ENCODE measurements around the gene FBXL2. TPM values are rescaled to one million over a fixed set of nuclear protein-coding genes. Genes with fewer than 3 reads are reported as not detected.
A peak's percentile ranks its signal among the peaks of the same experiment; 100 is the strongest.

FBXL2 gene, protein sequence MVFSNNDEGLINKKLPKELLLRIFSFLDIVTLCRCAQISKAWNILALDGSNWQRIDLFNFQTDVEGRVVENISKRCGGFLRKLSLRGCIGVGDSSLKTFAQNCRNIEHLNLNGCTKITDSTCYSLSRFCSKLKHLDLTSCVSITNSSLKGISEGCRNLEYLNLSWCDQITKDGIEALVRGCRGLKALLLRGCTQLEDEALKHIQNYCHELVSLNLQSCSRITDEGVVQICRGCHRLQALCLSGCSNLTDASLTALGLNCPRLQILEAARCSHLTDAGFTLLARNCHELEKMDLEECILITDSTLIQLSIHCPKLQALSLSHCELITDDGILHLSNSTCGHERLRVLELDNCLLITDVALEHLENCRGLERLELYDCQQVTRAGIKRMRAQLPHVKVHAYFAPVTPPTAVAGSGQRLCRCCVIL
- 70.8 TPM for total RNA-seq

DNA sequence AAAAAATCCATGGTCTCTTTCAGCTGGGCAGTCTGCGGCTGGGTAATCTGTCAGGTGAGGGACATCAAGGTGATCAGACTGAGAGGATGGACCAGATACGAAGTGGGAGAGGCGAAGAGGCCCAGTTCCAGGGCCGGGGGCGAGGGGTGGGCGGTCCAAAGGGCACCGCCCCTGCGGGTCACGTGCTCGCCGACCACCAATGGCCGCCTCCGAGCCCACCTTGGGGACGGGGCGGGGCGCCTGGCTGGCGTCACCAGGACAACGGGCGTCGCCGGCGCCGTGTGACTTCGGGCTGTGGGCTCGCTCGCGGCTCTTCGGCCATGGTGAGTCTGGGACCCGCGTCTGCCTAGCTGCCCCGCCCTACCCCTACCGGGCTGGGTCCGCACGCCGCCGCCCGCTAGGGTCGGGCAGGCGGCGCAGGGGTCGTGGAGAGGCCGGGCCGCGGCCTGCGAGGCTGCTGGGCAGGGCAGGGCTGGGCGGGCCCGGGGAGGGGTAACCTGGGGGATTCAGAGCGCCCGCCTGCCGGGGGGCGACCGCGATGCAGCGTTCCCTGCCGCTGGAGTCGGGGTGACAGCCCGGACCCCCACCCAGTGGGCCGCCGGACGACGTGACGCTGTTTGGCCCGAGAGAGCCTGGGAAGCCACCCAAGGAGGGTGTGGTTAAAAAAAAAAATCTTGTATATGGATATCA is at the start of gene FBXL2:
Gene FBXL2, plus strand, starts transcription at position 250 of the 690 bp plus-strand sequence. Its CDS starts 71 bp downstream, at position 321.
- DNase-seq = peak; percentile 47

DNA sequence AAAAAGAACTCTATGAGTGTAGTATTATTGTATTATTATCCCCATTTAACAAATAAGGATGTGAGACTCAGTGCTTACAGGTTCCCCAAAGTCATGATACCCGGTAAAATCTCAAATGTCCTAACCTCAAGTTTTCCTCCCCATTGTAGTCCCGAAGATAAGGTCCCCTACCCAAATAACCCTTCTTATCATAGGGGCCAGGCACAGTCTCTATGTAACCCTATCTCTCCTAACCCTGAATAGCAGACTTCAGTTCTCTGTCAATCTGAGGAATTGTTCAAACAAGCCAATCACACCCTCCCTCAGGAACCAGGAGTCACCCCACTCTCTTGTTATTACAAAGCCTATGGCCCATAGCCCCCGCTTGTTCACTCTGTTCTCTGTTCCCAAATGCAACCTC is 48.2 kb upstream of the FBXL2 start:
- DNase-seq = no peak

DNA sequence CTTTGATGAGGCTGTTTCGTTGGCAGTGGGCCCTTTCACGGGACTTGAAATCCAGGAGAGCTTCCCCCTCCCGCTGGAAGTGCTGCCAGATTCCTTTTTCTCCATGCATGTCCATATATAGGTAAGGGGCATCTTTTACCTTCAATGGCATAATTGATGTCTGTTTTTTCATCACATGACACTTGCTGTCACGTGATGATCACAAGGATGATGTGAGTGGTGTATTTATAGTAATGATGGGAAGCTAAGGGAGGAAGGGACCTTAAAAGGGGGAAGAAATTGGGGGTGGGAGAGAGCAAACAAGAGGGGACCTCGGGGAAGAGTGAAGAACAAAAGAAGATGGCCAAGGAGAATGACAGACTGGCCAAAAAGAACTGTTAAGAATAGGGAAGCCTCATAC is 47.3 kb upstream of the FBXL2 start:
- DNase-seq = no peak

DNA sequence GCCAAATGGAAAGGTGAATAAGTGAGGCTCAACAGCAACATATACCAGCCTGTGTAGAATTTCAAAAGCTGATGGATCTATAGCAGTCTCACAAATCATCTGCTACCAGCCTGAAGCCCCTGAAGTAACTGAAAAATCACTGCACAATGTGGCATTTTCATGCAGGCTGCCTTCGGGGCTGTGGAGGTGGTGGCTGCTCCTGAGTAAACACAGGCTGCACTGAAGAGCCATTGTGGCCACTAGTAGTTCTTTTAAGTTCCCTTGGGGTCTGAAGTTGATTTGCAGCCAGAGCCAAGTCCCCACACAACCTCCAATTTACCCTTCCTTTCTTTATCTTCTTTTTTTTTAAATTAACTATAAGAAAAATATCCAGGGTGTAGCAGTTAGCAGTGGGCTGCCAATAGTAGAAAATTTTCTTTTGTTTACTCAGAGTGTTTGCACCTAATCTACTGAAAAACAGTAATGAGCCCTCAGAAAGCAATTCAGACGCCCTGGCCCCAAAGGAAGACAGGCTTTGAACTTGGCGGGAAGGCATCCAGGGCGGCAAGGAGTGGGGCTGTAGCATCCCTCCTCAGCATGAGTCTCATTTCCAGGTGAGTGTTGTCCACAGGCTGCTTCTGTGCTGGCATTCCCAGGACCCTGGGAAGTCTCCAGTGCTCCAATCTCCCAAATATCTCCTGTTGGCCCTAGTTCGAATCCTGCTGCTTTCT is 45.3 kb upstream of the FBXL2 start:
- no peak for DNase-seq

DNA sequence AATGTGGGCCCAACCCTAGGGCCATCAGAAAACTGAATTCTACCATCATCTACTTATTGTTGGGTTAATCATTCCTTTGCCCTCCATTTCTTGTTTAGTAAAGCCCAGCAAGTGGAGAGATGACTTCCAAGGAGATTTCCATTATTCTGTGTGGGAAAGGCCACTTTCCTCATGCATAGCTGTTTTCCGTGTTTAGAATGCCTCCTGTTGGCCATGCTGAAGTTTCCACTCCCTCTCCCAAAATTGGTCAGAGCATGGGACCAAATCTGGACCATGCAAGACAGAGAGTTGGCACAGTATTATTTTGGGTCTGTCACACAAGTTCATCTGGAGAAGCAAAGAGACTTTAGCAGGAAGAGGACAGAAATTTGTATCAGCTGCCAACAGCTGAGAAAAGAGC is 43.4 kb upstream of the FBXL2 start:
- DNase-seq = no peak

DNA sequence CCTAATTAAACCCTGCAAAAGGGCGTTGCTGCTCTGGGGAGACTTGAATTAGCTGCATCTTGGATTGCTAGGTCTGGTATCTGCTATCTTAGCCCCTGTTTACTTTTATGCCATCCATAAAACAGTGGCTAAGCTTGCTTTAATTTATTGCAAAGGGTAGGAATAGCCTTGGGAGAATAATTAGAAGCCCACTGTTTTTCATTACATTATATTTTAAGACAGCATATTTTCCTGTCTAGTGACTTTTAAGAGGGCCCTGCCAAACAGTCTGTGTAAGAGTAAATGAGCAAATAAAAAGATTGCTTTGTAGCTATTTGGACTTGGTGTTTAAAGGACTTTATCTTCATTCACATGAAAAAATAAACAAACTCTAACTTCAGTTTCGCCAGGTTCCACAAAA is 41.2 kb upstream of the FBXL2 start:
- no peak for DNase-seq

DNA sequence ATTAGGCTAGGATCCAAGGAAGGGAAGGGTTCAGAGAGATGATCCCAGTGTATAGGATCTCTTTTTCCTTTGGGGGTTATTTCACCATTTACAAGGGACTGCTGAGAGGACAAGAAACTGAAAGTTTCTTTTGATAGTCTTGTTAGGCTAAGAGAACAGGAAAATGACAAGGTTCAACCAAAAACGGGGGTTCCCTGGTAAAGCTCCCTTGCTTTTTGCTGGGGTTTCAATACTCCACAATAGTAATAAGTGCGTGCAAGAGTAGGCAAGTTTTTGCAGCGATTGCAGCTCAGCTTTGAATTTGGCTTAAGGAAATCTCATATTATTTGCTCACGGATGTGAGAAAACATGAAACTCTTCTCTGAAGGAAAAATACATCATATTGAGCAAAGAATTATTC is 39.8 kb upstream of the FBXL2 start:
- no peak for DNase-seq

DNA sequence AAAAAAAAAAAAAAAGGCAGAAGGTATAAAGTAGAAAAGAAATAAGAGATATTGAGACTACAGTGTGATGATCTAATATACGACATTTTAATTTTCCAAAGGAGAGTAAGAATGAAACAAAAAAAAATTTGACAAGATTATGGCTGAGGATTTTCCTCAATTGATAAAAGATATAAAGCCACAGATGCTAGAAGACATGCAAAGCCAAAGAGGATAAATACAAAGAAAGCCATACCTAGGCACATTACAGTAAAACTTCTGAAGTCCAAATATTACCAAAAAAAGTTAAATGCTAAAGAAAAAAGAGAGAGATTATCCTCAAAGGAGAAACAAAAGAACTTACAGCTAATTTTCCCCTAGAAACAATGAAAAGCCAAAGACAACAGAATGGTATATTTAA is 38.3 kb upstream of the FBXL2 start:
- DNase-seq = no peak

DNA sequence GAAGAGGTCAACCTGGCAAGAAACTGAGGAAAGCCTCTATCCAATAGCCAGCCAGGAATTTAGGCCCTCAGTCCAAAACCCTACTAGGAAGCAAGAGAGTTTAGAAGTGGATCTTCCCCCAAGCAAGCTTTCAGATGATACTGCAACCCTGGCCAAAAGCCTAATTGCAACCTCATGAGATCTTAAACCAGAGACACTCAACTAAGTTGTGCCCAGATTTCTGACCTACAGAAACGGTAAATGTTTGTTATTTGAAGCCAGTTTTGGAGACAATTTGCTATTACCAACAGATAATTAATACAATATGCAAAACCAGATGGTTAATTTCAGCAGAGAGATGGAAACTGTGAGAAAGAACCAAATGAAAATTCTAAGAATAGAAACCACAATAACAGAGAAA is 37.0 kb upstream of the FBXL2 start:
- no peak for DNase-seq

DNA sequence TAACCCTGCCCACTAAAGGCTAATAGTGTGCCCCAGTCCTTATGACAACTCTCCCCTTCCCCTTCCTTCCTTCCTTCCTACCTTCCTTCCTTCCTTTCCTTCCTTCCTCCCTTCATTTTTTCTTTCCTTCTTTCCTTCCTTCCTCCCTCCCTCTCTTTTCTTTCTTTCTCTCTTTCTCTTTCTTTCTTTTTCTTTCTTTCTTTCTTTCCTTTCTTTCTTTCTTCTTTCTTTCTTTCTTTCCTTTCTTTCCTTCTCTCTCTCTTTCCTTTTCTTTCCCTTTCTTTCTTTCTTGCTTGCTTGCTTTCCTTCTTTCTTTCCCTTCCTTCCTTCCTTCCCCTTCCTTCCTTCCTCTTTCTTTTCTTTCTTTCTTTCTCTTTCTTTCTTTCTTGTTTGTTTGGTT is 30.5 kb upstream of the FBXL2 start:
- no peak for DNase-seq

DNA sequence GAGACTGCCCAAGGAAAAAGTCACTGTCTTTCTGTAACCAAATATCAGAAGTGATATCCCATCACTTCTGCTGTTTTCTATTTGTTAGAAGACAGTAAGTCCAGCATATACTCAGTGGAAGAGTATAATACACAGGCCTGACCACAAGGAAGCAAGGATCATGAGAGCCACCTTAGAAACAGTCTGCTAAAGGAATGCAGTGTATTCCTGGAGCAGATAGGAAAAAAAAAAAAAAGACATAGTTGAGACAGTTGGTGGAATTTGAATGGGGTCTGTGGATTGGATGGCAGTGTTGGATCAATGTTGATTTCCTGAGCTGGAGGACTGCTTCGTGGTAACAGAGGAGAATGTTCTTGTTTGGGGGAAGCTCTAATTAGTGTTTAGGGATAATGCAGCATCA is 26.5 kb upstream of the FBXL2 start:
- DNase-seq = no peak

DNA sequence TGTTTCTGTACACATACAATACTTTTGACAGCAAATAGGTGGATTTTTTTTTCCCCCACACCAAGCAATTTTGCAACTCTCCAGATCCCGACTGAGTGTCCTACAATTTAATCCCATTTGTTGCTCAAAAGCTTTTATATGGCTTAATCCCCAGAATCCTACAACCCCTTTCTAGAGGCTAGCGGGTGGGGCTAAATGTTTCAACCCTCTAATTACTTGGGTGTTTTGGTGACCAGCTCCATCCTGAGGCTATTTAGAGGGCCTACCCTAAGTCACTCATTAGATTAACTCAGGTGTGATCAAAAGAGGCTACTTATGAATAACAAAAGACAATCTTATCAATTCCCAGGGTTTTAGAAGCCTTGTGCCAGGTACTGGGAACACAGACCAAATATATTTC is 21.0 kb upstream of the FBXL2 start:
- no peak for DNase-seq

DNA sequence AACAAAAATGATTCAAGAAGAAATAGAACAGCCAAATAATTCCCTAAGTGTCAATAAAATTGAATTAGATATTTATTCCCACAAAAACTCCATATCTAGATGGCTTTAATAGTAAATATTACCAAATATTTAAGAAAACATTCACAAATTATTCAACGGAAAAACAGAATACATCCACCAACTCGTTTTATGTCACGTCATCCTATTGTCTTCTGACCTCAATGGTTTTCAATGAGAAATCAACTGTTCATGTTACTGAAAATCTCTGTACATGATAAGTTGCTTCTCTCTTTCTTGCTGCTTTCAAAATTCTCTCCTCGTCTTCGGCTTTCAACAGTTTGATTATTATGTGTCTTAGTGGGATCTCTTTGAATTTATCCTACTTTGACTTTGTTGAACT is 17.1 kb upstream of the FBXL2 start:
- DNase-seq = no peak

DNA sequence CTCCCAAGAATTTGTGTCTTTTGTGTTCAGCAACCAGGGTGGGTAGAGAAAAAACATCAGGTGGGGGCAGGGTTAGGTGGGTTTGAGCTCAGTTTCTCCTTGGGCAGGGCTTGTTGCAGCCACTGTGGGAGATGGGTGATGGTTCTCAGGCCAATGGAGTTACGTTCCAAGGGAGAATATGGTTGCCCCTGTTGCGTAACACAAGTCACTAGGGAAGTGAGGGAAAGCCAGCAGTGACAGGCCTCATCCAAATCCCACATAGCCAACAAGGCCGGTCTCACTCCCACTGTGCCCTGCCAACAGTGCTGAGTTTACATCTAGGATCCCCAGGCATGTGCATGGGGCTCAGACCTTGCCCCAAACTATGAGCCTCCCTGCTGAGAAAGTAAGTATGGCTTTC is 7.9 kb upstream of the FBXL2 start:
- no peak for DNase-seq

DNA sequence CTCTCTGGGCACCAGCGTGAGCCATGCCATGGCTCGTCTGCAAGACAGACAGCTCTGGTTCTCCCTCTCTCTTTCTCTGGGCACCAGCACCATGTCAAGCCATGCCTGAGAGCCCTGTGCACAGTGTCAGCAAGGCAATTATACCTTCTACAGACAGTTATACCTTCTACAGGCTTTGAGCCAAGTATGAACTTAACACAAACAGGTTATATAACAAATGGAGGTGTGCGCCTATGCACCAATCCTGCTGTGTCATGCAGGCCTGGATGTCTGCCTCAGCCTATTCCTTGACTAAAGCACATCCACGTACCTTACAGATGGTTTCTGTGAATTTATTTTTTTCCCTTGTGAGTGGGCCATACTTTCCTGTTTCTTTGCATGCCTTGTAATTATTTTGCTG is 5.9 kb upstream of the FBXL2 start:
- DNase-seq = no peak

DNA sequence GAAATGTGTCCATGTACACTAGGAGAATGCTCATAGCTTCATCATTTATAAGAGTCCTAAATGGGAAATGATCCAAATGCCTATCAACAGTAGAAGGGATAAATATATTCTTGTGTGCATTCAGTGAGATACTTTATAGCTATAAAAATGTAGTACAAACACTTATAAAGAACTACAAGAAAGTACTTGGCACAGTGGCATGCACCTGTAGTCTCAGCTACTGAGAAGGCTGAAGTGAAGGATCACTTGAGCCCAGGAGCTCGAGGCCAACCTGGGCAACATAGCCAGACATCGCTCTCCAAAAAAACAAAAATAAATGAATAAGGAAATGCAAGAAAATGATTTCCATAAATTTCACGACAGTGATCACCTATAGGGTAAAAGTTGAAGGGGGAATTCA is 3.6 kb upstream of the FBXL2 start:
- DNase-seq = no peak

DNA sequence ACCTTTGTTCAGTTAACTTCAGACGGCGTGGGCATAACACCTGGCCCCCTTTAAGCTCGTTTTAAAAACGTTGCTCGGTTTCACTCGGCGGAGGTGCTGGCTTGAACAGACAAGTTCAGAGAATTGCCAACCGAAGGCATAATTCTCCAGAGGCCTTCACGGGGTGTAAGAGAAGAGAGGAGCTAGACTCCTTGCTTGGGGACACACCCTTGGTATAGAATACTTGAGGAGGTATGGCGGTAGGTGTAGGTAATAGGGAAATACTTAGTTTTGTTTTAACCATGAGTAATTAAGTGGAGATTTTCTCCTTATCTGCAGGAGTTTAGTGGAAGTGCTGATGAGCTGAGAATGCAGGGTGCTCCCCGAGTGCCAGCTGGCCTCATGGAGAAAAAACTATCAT is 921 bp downstream of the FBXL2 start:
- DNase-seq = no peak

DNA sequence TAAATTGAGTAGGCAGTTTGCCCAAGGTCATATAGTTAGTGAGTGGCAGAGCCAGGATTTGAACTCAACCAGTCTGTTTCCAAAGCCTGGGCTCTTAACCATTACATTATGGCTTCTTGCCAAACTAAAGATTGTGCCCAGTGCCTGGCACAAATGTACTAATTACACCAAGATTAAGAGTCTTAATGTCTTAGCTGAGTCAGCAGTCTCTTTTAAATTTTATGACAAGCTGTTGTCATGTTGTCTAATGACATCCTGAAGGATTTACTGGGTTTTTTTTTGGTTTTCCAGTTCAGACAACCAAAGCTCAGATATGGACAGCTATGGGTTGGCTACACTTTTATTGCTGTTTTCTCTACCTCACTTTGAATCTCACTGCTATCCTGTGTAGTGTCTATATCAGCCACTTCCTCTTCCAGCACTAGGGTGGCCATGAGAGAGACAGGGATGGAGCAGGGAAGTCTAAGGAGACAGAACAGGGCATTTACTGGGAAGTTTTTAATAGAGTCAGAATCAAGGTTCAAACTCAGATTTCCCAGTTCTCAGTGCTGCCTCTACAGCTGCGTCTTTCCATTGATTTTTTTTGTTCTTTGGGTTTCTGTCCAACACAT is 10.5 kb downstream of the FBXL2 start:
- no peak for DNase-seq

DNA sequence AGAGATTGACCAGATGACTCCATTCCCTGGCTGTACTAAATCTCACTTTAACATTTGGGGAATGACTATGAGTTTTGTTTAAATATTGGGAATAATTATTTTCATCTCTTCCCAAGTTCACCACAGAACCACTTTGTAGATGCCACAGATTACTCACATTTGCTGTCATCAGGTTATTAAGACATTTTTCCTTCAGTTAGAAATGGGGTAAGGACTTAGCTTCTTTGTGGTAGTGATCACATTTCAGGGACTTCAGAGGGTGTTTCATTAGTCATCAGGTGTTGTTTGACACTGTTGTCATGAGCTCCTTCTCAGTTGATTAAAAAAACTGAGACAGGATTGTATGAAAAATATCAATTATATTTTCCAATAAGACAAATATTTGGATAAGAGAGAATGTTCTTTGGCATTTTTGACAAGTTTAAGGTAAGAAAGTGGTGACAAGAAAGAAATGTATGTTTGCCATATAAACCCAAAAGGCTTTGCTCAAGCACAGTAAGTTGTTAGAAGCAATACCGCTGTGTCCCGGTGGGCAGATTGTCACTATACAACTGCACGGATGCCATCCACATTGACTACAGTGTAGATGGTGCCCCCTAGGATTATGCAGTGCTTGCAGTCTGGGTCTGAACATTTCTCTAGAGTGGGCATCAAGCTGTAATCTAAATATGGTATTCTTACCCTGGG is 22.3 kb downstream of the FBXL2 start:
- DNase-seq = no peak

DNA sequence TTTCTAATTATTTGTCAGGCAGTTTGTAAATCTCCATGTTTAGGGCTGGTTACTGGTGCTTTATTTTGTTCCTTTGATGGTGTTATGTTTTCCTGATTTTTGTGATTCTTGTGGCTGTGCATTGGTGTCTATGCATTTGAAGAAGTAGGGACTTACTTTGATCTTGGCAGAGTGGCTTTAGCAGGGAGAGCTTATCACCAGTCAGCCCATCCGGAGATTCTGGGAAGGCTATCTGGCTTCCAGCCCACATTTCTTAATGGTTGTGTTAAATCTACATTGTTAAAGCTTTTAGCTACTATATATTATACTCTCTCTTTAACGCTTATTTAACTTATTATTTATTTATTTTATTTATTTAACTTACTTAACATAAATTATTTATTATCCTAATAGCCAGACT is 35.1 kb downstream of the FBXL2 start:
- no peak for DNase-seq

DNA sequence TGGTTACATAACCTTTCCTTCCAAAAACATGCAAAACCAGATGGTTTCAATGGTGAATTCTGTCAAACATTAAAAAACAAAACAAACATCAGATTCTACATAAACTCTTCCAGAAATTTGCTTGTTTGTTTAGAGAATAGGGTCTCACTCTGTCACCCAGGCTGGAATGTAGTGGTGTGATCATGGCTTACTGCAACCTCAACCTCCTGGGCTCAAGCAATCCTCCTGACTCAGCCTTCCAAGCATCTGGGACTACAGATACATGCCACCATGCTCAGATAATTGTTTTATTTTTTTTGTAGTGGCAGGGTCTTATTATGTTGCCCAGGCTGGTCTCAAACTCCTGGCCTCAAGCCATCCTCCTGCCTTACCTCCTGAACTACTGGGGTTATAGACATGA is 36.1 kb downstream of the FBXL2 start:
- DNase-seq = no peak

DNA sequence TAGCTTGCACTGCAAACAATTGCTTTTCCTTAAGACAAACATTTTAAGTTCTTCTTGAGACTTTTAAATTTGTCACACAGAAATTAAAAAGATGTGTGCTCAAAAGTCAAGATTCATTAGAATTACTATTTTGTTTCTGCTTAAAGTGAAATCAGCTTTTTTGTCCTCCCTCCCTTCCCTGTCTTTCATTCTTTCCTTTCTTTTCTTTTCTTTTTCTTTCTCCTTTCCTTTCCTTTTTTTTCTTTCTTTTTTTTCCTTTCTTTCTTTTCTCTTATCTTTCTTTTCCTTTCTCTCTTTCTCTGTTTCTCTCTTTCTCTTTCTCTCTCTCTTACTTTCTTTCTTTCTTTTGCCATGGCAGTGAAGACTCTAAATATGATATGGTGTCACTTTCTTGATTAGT is 37.8 kb downstream of the FBXL2 start:
- no peak for DNase-seq
